Mesothelial cell of epicardium (in vitro differentiated cells): Measurements from ENCODE around the gene HTR7. TPM values are rescaled to one million over a fixed set of nuclear protein-coding genes. Genes with fewer than 3 reads are reported as not detected.

ENCODE experiments used
- DNase-seq, 2 experiments: peaks; one replicate each; pipeline ENCODE4 v3.0.0; 2021; ENCODE audit warnings: low spot score in 2 of 2; ENCODE audit not compliant: unreplicated experiment in 2 of 2
- H3K27ac Mint-ChIP-seq: 2 replicates; pipeline ENCODE4 v1.8.0; 2021; ENCODE audit warnings: mixed read lengths
- H3K27me3 Mint-ChIP-seq: 2 replicates; pipeline ENCODE4 v1.8.0; 2021; ENCODE audit warnings: low read depth, mixed read lengths
- H3K36me3 Mint-ChIP-seq: 2 replicates; pipeline ENCODE4 v1.8.0; 2021; ENCODE audit warnings: mixed read lengths
- H3K4me1 Mint-ChIP-seq: 2 replicates; pipeline ENCODE4 v1.8.0; 2021; ENCODE audit warnings: mixed read lengths
- H3K4me3 Mint-ChIP-seq: 2 replicates; pipeline ENCODE4 v1.8.0; 2021; ENCODE audit warnings: mild to moderate bottlenecking, moderate library complexity, mixed read lengths
- H3K9me3 Mint-ChIP-seq: 2 replicates; pipeline ENCODE4 v1.8.0; 2021; ENCODE audit warnings: mixed read lengths
- total RNA-seq: library from RNA; stranded (reverse); gene quantifications from 3 replicates; pipeline ENCODE4 v1.2.1, GENCODE V29; 2021
- TF ChIP-seq, protein P1 (sequence below): fragments of 200-600 bp; sonication (generic); IDR thresholded peaks from one replicate; pipeline ENCODE4 v1.5.0; 2021; ENCODE audit warnings: antibody characterized with exemption; ENCODE audit not compliant: unreplicated experiment

Gene HTR7
- total RNA-seq, 1 donor from 2014 or later = 3.4 TPM

DNA sequence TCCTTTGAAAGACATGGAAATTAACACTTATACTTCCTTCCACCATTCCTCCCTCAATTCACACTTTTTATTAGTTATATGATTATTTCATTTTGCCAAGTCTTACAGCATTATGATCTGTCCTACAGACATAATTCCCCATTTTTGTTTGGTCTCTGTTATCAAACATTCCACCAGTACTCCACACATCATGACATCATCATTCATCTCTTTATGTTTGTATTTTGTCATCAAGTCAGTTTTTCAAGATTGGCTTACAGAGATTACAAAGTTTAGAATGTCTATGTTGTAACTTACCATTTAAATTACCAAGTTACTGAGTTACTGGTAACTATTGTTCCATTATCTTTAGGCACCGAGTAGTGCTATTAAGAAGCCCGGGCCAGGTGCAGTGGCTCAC, 150.2 kb downstream of the HTR7 start:
- TF ChIP-seq, protein P1, sequence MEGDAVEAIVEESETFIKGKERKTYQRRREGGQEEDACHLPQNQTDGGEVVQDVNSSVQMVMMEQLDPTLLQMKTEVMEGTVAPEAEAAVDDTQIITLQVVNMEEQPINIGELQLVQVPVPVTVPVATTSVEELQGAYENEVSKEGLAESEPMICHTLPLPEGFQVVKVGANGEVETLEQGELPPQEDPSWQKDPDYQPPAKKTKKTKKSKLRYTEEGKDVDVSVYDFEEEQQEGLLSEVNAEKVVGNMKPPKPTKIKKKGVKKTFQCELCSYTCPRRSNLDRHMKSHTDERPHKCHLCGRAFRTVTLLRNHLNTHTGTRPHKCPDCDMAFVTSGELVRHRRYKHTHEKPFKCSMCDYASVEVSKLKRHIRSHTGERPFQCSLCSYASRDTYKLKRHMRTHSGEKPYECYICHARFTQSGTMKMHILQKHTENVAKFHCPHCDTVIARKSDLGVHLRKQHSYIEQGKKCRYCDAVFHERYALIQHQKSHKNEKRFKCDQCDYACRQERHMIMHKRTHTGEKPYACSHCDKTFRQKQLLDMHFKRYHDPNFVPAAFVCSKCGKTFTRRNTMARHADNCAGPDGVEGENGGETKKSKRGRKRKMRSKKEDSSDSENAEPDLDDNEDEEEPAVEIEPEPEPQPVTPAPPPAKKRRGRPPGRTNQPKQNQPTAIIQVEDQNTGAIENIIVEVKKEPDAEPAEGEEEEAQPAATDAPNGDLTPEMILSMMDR = no peak
- no peak overlapping the region for H3K4me3 Mint-ChIP-seq
- no peak overlapping the region for H3K27ac Mint-ChIP-seq
- H3K4me1 Mint-ChIP-seq = no peaks in the 10 kb centered on the region
- H3K9me3 Mint-ChIP-seq = no peaks in the 10 kb centered on the region
- no peak for DNase-seq
- H3K27me3 Mint-ChIP-seq = peaks cover 6% of the 10 kb centered on the region
- no peaks in the 10 kb centered on the region for H3K36me3 Mint-ChIP-seq

DNA sequence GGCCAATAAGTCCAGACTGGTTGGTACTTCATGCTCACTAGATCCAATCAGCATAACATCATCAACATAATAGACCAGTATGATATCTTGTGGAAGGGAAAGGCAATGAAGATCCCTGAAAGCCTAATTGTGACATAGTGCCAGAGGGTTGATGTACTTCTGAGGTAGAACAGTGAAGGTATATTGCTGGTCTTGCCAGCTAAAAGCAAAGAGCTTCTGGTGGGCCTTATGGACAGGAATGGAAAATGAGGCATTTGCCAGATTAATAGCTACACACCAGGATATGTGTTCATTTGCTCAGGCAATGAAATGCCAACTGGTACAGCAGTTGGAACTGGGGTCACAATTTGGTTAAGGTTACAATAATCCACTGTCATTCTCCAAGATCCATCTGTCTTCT, 156.4 kb downstream of the HTR7 start:
- no peaks in the 10 kb centered on the region for H3K9me3 Mint-ChIP-seq
- no peak overlapping the region for H3K27ac Mint-ChIP-seq
- no peak overlapping the region for H3K4me3 Mint-ChIP-seq
- no peaks in the 10 kb centered on the region for H3K36me3 Mint-ChIP-seq
- TF ChIP-seq, protein P1 = no peak
- H3K4me1 Mint-ChIP-seq = no peaks in the 10 kb centered on the region
- H3K27me3 Mint-ChIP-seq = no peaks in the 10 kb centered on the region
- DNase-seq = no peak

DNA sequence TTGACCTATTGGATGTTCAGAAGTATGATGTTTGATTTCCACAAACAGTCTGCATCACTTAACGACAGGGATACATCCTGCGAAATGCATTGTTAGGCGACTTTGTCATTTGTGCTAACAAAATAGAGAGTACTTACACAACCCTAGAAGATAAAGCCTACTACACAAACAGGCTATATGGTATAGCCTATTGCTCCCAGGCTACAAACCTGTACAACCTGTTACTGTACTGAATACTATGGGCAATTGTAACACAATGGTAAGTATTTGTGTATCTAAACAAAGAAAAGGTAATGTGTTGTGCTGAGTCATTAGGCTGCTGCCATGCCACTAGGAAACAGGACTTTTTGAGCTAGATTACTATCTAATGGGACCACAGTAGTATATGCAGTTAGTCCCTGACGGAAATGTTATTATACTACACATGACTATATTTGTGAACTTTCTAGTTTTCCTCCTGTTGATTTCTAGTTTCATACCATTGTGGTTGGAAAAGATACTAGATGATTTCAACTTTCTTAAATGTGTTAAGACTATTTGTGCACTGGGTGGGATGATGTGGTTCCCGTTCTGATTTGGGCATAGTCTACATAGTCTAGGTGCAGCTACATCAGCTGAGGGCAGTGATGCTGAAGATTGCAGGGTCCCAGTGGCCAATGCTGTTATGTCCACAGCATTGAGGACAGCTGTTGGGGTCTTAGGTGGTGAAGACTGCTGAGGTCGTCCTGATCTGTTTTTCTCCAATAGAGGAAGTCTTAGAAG, 161.7 kb downstream of the HTR7 start:
- TF ChIP-seq, protein P1 = no peak
- H3K9me3 Mint-ChIP-seq = peaks cover 20% of the 10 kb centered on the region
- H3K4me1 Mint-ChIP-seq = no peaks in the 10 kb centered on the region
- no peaks in the 10 kb centered on the region for H3K27me3 Mint-ChIP-seq
- no peak overlapping the region for H3K27ac Mint-ChIP-seq
- no peak for DNase-seq
- no peaks in the 10 kb centered on the region for H3K36me3 Mint-ChIP-seq
- H3K4me3 Mint-ChIP-seq = no peak overlapping the region

Other genes starting within 250 kb of the HTR7 start
- 35.4 to 41.9 TPM (median 39.1 TPM) in 3 replicates for gene RPP30, start 13.9 kb upstream of the HTR7 start, total RNA-seq
- gene ANKRD1, start 63.0 kb upstream of the HTR7 start, total RNA-seq = 5.1 to 5.2 TPM (median 5.2 TPM) in 3 replicates